K562 (cell line): ENCODE data around the gene PRSS21. TPM values are rescaled to one million over a fixed set of nuclear protein-coding genes. Genes with fewer than 3 reads are reported as not detected.

Source experiments
- ARHGAP35 ChIP-seq: fragments of 450-650 bp; IDR thresholded peaks from 2 replicates; pipeline ENCODE4 v1.6.1; 2018; ENCODE audit not compliant: partially characterized antibody
- BHLHE40 ChIP-seq: IDR thresholded peaks from 2 replicates; pipeline ENCODE4 v1.6.1; 2011; ENCODE audit warnings: low read length, improper control_type of control experiment
- CHD7 ChIP-seq: fragments of 200-600 bp; sonication (generic); IDR thresholded peaks from one replicate; pipeline ENCODE4 v1.6.1; 2012; ENCODE audit warnings: mild to moderate bottlenecking, low read depth, low read length, inconsistent platforms
- JUNB ChIP-seq: fragments of 450-650 bp; formaldehyde crosslinking; conservative IDR thresholded peaks from 2 replicates; pipeline ENCODE4 v1.4.0; 2020; ENCODE audit warnings: mild to moderate bottlenecking
- OTX1 ChIP-seq: fragments of 450-650 bp; formaldehyde crosslinking; IDR thresholded peaks from 2 replicates; pipeline ENCODE4 v1.4.0; 2022; ENCODE audit warnings: mild to moderate bottlenecking
- PHF21A ChIP-seq: fragments of 450-650 bp; IDR thresholded peaks from 2 replicates; pipeline ENCODE4 v1.6.1; 2017; ENCODE audit warnings: low read depth, borderline replicate concordance
- SIN3B ChIP-seq: fragments of 450-650 bp; IDR thresholded peaks from 2 replicates; pipeline ENCODE4 v1.6.1; 2017; ENCODE audit warnings: low read depth, mild to moderate bottlenecking, moderate library complexity
- TFAM ChIP-seq: fragments of 250-450 bp; sonication (Bioruptor Pico); conservative IDR thresholded peaks from 2 replicates; pipeline ENCODE4 v1.5.0; 2021; ENCODE audit warnings: mild to moderate bottlenecking, moderate library complexity
- ZC3H8 ChIP-seq: fragments of 450-650 bp; IDR thresholded peaks from 2 replicates; pipeline ENCODE4 v1.6.1; 2017
- polyA plus RNA-seq, 8 experiments: library from polyadenylated mRNA; depleted of rRNA in 4 of 8; stranded (reverse) in 5 of 8; unstranded in 3 of 8; fragments of >200 nt; fragmentation: Nextera tagmentation in 2 of 8; fragmentation: Illumina TruSeq in 1 of 8; extraction: Ambion mirVana in 2 of 8; extraction: Trizol in 1 of 8; gene quantifications; 2 replicates each; pipeline versions ENCODE4 v1.2.1 to v1.2.3, GENCODE V29; 2011 to 2014; ENCODE audit warnings: inconsistent platforms in 1 of 8, missing spikeins in 1 of 8
- total RNA-seq, 7 experiments: library from RNA; depleted of rRNA in 6 of 7; stranded (reverse); fragments of >200 nt in 6 of 7; fragmentation: Illumina TruSeq in 2 of 7; extraction: Trizol in 2 of 7; gene quantifications; 2 replicates each; pipeline versions ENCODE4 v1.2.1 to v1.2.3, GENCODE V29; 2011 to 2021; ENCODE audit warnings: low replicate concordance in 1 of 7
- TF ChIP-seq, protein P1 (sequence below): sonication (generic); formaldehyde crosslinking; IDR thresholded peaks from 2 replicates; pipeline ENCODE4 v1.8.0; 2023; ENCODE audit warnings: mild to moderate bottlenecking, missing genetic modification reagents
- TF ChIP-seq, protein P2 (sequence below): sonication (generic); formaldehyde crosslinking; IDR thresholded peaks from 2 replicates; pipeline ENCODE4 v1.8.0; 2022; ENCODE audit warnings: missing genetic modification reagents, mild to moderate bottlenecking, moderate library complexity, borderline replicate concordance

Gene PRSS21
- total and polyA plus RNA-seq, 9 of the 15 experiments (the other 6 are each of a cell fraction or from before 2014, with no cell fraction given) = 12.1 to 121 (median 61.3) TPM

DNA sequence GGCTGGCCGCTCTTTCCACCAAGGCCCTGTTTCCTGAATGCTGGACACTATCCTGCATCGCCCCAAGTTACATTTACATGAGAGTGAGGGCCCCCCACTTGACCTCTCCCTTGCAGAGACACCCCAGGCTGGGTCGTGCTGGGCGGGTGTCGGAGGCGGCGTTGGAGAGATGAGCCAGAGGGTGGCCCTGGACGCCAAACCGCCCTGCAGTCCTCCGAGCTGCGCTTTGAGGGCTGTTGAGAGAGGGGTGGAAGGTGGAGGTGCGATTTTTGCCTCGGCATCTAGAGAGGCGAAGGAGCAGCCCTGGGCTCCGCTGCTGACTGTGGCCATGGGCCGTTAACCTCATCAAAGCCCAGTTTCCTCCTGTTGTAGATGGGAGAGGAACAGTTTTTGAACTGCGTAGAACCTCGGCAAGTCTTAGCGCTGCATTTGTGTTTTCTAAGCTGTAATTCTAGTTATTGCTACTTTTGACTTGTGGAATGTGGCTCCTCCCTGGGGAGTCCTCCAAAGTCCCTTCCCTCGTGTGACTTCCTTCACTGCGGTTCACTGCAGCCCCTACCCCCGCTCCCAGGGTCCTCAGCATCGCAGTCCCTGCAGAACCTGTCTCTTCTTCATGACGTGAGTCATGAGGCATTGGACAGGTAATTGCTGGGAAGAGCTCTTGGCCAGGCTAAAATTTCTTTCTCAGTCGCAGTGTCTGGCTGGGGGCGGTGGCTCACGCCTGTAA, 39.0 kb upstream of the PRSS21 start (continued):
- TF ChIP-seq, protein P1, sequence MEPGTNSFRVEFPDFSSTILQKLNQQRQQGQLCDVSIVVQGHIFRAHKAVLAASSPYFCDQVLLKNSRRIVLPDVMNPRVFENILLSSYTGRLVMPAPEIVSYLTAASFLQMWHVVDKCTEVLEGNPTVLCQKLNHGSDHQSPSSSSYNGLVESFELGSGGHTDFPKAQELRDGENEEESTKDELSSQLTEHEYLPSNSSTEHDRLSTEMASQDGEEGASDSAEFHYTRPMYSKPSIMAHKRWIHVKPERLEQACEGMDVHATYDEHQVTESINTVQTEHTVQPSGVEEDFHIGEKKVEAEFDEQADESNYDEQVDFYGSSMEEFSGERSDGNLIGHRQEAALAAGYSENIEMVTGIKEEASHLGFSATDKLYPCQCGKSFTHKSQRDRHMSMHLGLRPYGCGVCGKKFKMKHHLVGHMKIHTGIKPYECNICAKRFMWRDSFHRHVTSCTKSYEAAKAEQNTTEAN (CRISPR knock-in tag) = no peak
- TF ChIP-seq ZC3H8 (0 out of 2 replicates have a peak, but pooled peaks have one; percentile 55), SIN3B (no peak), BHLHE40 (peak; percentile 28; the same call in 1 of the 2 replicates), JUNB (CRISPR knock-in tag) (no peak), TFAM (CRISPR knock-in tag) (no peak), CHD7 (no peak), OTX1 (peak; percentile 13; the same call in 1 of the 2 replicates), ARHGAP35 (no peak), PHF21A (no peak)
- TF ChIP-seq, protein P2, sequence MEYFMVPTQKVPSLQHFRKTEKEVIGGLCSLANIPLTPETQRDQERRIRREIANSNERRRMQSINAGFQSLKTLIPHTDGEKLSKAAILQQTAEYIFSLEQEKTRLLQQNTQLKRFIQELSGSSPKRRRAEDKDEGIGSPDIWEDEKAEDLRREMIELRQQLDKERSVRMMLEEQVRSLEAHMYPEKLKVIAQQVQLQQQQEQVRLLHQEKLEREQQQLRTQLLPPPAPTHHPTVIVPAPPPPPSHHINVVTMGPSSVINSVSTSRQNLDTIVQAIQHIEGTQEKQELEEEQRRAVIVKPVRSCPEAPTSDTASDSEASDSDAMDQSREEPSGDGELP (CRISPR knock-in tag) = 0 out of 2 replicates have a peak, but pooled peaks have one; percentile 10
